GM23248 (cell line): ENCODE data around the gene TSPEAR.

Source experiments
- EZH2 ChIP-seq: fragments of 200-600 bp; sonication (generic); IDR thresholded peaks from 2 replicates; pipeline ENCODE4 v1.6.1; 2018; ENCODE audit warnings: antibody characterized with exemption, mild to moderate bottlenecking; ENCODE audit not compliant: insufficient read depth, poor library complexity, severe bottlenecking
- EZH2phosphoT487 ChIP-seq: fragments of 200-600 bp; sonication (generic); IDR thresholded peaks from 2 replicates; pipeline ENCODE4 v1.6.1; 2018; ENCODE audit warnings: antibody characterized with exemption, moderate library complexity, mild to moderate bottlenecking, low read depth; ENCODE audit not compliant: insufficient read depth

DNA sequence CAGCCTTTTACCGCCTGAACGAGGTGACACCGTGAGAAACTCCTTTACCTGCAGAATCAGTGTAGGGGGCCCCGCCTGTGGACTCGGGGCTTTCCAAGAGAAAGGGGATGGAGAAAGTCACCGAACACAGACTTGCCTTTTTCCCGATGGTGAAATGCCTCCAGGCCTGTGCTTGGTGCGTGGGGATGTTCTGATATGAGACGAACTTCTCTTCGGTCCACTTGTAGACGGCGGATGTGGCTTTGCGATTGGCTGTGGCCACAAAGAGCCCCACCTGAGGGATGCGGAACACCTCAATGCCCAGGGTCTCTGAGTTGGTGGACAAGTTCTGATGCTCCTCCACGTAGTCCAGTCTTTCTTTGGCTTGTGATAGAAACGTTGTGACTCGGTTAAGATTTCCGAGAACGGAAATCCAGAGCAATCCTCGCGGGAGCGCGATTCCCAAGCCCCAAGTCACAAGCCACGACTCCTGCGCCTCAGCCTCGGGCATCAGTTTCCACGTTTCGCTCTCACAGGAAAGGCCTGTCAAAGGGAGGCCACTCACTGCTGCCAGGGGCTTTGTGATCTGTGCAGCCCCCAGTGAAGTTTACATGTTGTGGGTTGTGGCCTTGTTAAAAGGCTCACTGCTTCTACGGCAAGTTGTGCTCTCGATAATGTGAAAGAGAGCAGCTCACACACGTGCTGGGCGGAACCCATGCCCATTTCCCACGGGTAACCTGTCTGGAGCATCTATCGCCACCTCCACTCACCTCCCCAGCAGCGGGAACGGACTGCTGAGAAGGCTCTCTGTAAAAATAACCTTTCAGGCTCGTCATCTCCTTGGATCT, 184.0 kb downstream of the TSPEAR start:
- no peak for TF ChIP-seq EZH2
- no peak for TF ChIP-seq EZH2phosphoT487
